ENCODE data around the gene PPP1R18.

The PPP1R18 gene

GRCh38 chr6:30689985-30690384, 3.5 kb upstream of the PPP1R18 start:
- in situ Hi-C loops (cut with MboI; ENCODE audit: low sequenced_read_pairs): no loop called here

- in situ Hi-C loops (cut with MboI; ENCODE audit: low sequenced_read_pairs): no loop called here
These were observed 2.8 kb upstream of the PPP1R18 start for GRCh38 chr6:30689022-30689865.

GRCh38 chr6:30688569-30688968, 2.1 kb upstream of the PPP1R18 start:
- in situ Hi-C loops (cut with MboI; ENCODE audit: low sequenced_read_pairs): no loop called here

- in situ Hi-C loops (cut with MboI; ENCODE audit: low sequenced_read_pairs): no loop called here
These were observed 1.4 kb upstream of the PPP1R18 start for GRCh38 chr6:30687659-30688431.

GRCh38 chr6:30686908-30687658, 638 bp upstream of the PPP1R18 start:
- in situ Hi-C loops (cut with MboI; ENCODE audit: low sequenced_read_pairs): no loop called here

- in situ Hi-C loops (cut with MboI; ENCODE audit: low sequenced_read_pairs): no loop called here
These were observed 1.1 kb downstream of the PPP1R18 start for GRCh38 chr6:30685157-30686008.

GRCh38 chr6:30684386-30685156, 1.9 kb downstream of the PPP1R18 start:
- in situ Hi-C loops (cut with MboI; ENCODE audit: low sequenced_read_pairs): no loop called here

- in situ Hi-C loops (cut with MboI; ENCODE audit: low sequenced_read_pairs): no loop called here
These were observed 2.5 kb downstream of the PPP1R18 start for GRCh38 chr6:30683980-30684338.

GRCh38 chr6:30683183-30683979, 3.1 kb downstream of the PPP1R18 start:
- in situ Hi-C loops (cut with MboI; ENCODE audit: low sequenced_read_pairs): no loop called here

GRCh38 chr6:30682143-30683117, 4.0 kb downstream of the PPP1R18 start:
- in situ Hi-C loops (cut with MboI; ENCODE audit: low sequenced_read_pairs): no loop called here

GRCh38 chr6:30681766-30682142, 4.7 kb downstream of the PPP1R18 start:
- in situ Hi-C loops (cut with MboI; ENCODE audit: low sequenced_read_pairs): no loop called here

- in situ Hi-C loops (cut with MboI; ENCODE audit: low sequenced_read_pairs): no loop called here
These were observed 6.5 kb downstream of the PPP1R18 start for GRCh38 chr6:30679765-30680535.

- in situ Hi-C loops (cut with MboI; ENCODE audit: low sequenced_read_pairs): no loop called here
These were observed 7.3 kb downstream of the PPP1R18 start for GRCh38 chr6:30678964-30679726.

GRCh38 chr6:30676660-30677285, 9.7 kb downstream of the PPP1R18 start:
- in situ Hi-C loops (cut with MboI; ENCODE audit: low sequenced_read_pairs): no loop called here

- in situ Hi-C loops (cut with MboI; ENCODE audit: low sequenced_read_pairs): no loop called here
These were observed 13.8 kb downstream of the PPP1R18 start, which contains the start of gene DHX16 for GRCh38 chr6:30672445-30673253. Gene DHX16 (minus strand): TSS chr6:30673006. CDS start chr6:30672841, 165 bp downstream.
